CD4-positive, alpha-beta T cell (primary cell): ENCODE data around the gene FBXL13. TPM values are rescaled to one million over a fixed set of nuclear protein-coding genes. Genes with fewer than 3 reads are reported as not detected.
"Not testable (repeated sequence)": the region's sequence is repeated elsewhere in the genome, so short reads cannot be mapped to it uniquely, and the experiment has no call there.

Source experiments
- ATAC-seq: fragments of 200-7000 bp; cut with Tn5 transposase; one replicate; pipeline ENCODE4 v1.10.0; 2022; ENCODE audit warnings: mild to moderate bottlenecking; ENCODE audit not compliant: poor library complexity
- CTCF ChIA-PET: fragments of 350-600 bp; sonication (Branson Sonifier 250); formaldehyde crosslinking; loops from one replicate; lab custom pipeline; 2021; ENCODE audit warnings: antibody characterized with exemption, inconsistent platforms; lab: Charles Lee
- POLR2A ChIA-PET: fragments of 350-600 bp; sonication (Branson Sonifier 250); formaldehyde crosslinking; loops from one replicate; lab custom pipeline; 2021; ENCODE audit warnings: antibody characterized with exemption, inconsistent platforms; lab: Charles Lee
- DNase-seq, 14 experiments: peaks; one replicate each; pipeline ENCODE4 v3.0.0-alpha.2; 2013 to 2020; ENCODE audit warnings: mixed read lengths in 2 of 14
- H3K27ac ChIP-seq, 2 donors: one replicate each; pipeline versions ENCODE4 v1.5.1 to v1.7.0; 2013; ENCODE audit warnings: low read length in 2 of 2, low read depth in 1 of 2, mild to moderate bottlenecking in 1 of 2
- H3K27me3 ChIP-seq, 2 experiments: 1 replicate in 1 of 2; 2 replicates in 1 of 2; pipeline versions ENCODE4 v1.6.1 to v1.7.0; 2013; ENCODE audit warnings: low read length in 2 of 2, control low read depth in 1 of 2, mild to moderate bottlenecking in 1 of 2, moderate library complexity in 1 of 2; ENCODE audit not compliant: insufficient read depth in 2 of 2, control insufficient read depth in 1 of 2
- H3K36me3 ChIP-seq: one replicate; pipeline ENCODE4 v1.6.1; 2013; ENCODE audit warnings: low read length, control low read depth; ENCODE audit not compliant: insufficient read depth
- H3K4me1 ChIP-seq: one replicate; pipeline ENCODE4 v1.6.1; 2013; ENCODE audit warnings: low read length, control low read depth; ENCODE audit not compliant: insufficient read depth
- H3K4me3 ChIP-seq: one replicate; pipeline ENCODE4 v1.5.1; 2013; ENCODE audit warnings: mild to moderate bottlenecking, low read length, moderate library complexity
- H3K9me3 ChIP-seq, 2 experiments: 1 replicate in 1 of 2; 2 replicates in 1 of 2; pipeline versions ENCODE4 v1.6.1 to v1.7.0; 2013; ENCODE audit warnings: low read length in 2 of 2, mild to moderate bottlenecking in 2 of 2, control low read depth in 1 of 2, moderate library complexity in 1 of 2; ENCODE audit not compliant: control insufficient read depth in 1 of 2, insufficient read depth in 1 of 2
- H3K27ac Mint-ChIP-seq: one replicate; pipeline ENCODE4 v1.8.0; 2020; ENCODE audit warnings: mixed read lengths
- H3K27me3 Mint-ChIP-seq: one replicate; pipeline ENCODE4 v1.8.0; 2021; ENCODE audit warnings: mixed read lengths
- H3K36me3 Mint-ChIP-seq: one replicate; pipeline ENCODE4 v1.8.0; 2021; ENCODE audit warnings: low read depth, mixed read lengths
- H3K4me1 Mint-ChIP-seq: one replicate; pipeline ENCODE4 v1.8.0; 2021; ENCODE audit warnings: low read depth, mixed read lengths
- H3K4me3 Mint-ChIP-seq: one replicate; pipeline ENCODE4 v1.8.0; 2020; ENCODE audit warnings: mild to moderate bottlenecking, mixed read lengths
- H3K9me3 Mint-ChIP-seq: one replicate; pipeline ENCODE4 v1.8.0; 2020; ENCODE audit warnings: mixed read lengths
- intact Hi-C, 2 experiments: fragments of 100-400 bp; cut with DNase I in 1 of 2; cut with micrococcal nuclease in 1 of 2; formaldehyde crosslinking; loops; one replicate each; pipeline versions ENCODE4 v1.15.1 to v1.9.0; 2023 to 2025; cut with DNase I, micrococcal nuclease
- total RNA-seq, 174 experiments: library from RNA in 2 of 174; stranded (reverse) in 2 of 174; gene quantifications; one replicate each; pipeline ENCODE4 v1.2.3 and lab custom pipeline; 2021 to 2026

FBXL13 gene
- total RNA-seq, 2 experiments from 2014 or later: 0.89 to 1.4 TPM

DNA sequence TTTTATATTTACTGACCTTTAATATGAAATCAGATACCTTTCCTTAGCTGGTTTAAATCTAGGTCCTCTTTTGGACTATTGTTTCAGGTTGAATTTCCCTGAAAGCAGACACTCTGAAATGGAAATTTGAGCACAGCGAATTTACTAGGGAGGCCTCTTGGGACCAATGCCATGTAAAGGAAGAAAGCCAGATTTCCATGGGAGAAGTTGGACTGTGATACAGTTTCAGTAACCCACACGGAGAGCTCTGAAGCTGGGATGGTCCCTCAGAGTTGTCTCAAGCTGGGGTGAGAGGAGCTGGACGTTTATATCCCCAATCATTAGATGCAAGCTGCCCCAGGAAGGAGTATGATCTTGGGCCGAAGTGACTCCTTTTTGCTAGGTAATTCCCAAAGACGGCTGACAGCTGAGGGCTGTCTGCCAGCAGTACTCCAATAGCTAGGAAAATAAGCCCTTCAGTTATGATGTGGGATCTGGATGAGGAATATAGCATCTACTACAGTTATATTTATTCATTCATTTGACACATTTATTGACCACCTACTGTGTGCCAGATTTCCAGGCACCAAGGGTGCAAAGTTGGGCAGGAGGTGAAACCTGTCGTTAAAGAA, 311.2 kb downstream of the FBXL13 start:
- H3K4me1 ChIP-seq, H3K36me3 ChIP-seq, POLR2A ChIA-PET, H3K27ac ChIP-seq, H3K4me1 Mint-ChIP-seq, H3K36me3 Mint-ChIP-seq, H3K27me3 Mint-ChIP-seq, H3K9me3 ChIP-seq, H3K27ac Mint-ChIP-seq, H3K4me3 Mint-ChIP-seq, H3K4me3 ChIP-seq, intact Hi-C loops, CTCF ChIA-PET, H3K9me3 Mint-ChIP-seq, DNase-seq, ATAC-seq, H3K27me3 ChIP-seq: not testable (repeated sequence)

Other genes starting within 250 kb of the FBXL13 start
- gene LRRC17, start 161.8 kb downstream of the FBXL13 start, total RNA-seq: under 1 TPM in 1 of 2 experiments, not detected in 1; 0.22 TPM
- 1 to 10 TPM; 6.0 to 6.9 TPM for gene ARMC10, start 344 bp upstream of the FBXL13 start, total RNA-seq
- gene NAPEPLD, start 74.3 kb upstream of the FBXL13 start, total RNA-seq: 1 to 10 TPM; 1.5 to 1.7 TPM
- gene PMPCB, start 222.6 kb upstream of the FBXL13 start, total RNA-seq: 100 to 1,000 TPM; 101 to 103 TPM